ENCODE results near the gene ADAMTSL5. TPM values are rescaled to one million over a fixed set of nuclear protein-coding genes. Genes with fewer than 3 reads are reported as not detected.

ADAMTSL5 gene
- total and polyA plus RNA-seq, 2 of the 8 experiments (the other 6 are each of a cell fraction or from before 2014, with no cell fraction given), result 0.82 to 0.99 TPM

- Histone ChIP-seq H3K9ac (replicated peaks in 1 of 4; ENCODE audit: extremely low read depth in 1 of 4, low read depth in 3 of 4, low read length in 3 of 4) (no peak overlapping the region), H3K4me3 (ENCODE audit: extremely low read depth in 1 of 4, insufficient read depth in 2 of 4, low read depth in 3 of 4, low read length in 4 of 4) (no peak overlapping the region), H2BK12ac (ENCODE audit: low read depth, low read length) (no peak overlapping the region), H3K23me2 (ENCODE audit: low read depth, low read length) (no peaks in the 10 kb centered on the region), H2BK120ac (replicated peaks; ENCODE audit: low read depth, low read length) (no peak overlapping the region), H2AFZ (ENCODE audit: low read length) (no peak overlapping the region), H3K9me3 (ENCODE audit: insufficient read depth in 2 of 2, low read depth in 1 of 2, low read length in 1 of 2) (no peaks in the 10 kb centered on the region), H3K4ac (replicated peaks; ENCODE audit: insufficient read length, low read depth, low read length) (no peak overlapping the region), H2AK5ac (ENCODE audit: low read depth, low read length) (0 out of 2 replicates have a peak overlapping the region, but pooled peaks have one; percentile 13), H3K18ac (ENCODE audit: extremely low read depth, low read length) (no peak overlapping the region), H3K56ac (replicated peaks; ENCODE audit: insufficient read length, low read depth, low read length) (no peak overlapping the region), H3K4me1 (replicated peaks in 1 of 4; ENCODE audit: control insufficient read depth in 3 of 4, insufficient read depth in 4 of 4, low read length in 3 of 4) (no peaks in the 10 kb centered on the region), H2BK5ac (ENCODE audit: low read depth, low read length) (no peak overlapping the region), H3K27me3 (replicated peaks in 1 of 4; ENCODE audit: control insufficient read depth in 3 of 4, extremely low read depth in 1 of 4, insufficient read depth in 3 of 4, low read length in 3 of 4) (peaks cover 3 to 13% (median 11%) of the 10 kb centered on the region in 4 experiments), H3K14ac (ENCODE audit: insufficient read length) (no peak overlapping the region), H3K79me2 (ENCODE audit: control insufficient read depth in 1 of 2, insufficient read depth in 2 of 2, low read length in 2 of 2) (no peaks in the 10 kb centered on the region), H4K8ac (ENCODE audit: extremely low read depth, insufficient read depth, low read length) (no peak overlapping the region), H4K91ac (replicated peaks; ENCODE audit: insufficient read length, low read length) (no peak overlapping the region), H3K27ac (ENCODE audit: low read depth, low read length) (no peak overlapping the region), H4K5ac (ENCODE audit: insufficient read length, low read depth, low read length) (no peak overlapping the region), H3K36me3 (ENCODE audit: control insufficient read depth in 2 of 4, insufficient read depth in 4 of 4, low read length in 3 of 4) (no peaks in the 10 kb centered on the region), H3K79me1 (ENCODE audit: low read depth, low read length) (no peaks in the 10 kb centered on the region), H3K4me2 (ENCODE audit: insufficient read depth in 1 of 2, low read depth in 2 of 2, low read length in 2 of 2) (no peak overlapping the region), H3K23ac (ENCODE audit: insufficient read length) (no peak overlapping the region), H2BK20ac (ENCODE audit: low read length) (no peak overlapping the region), H4K20me1 (replicated peaks in 1 of 2; ENCODE audit: control insufficient read depth in 1 of 2, insufficient read depth in 2 of 2, low read length in 2 of 2) (peaks cover 0 to 3% of the 10 kb centered on the region in 2 experiments), H2BK15ac (ENCODE audit: low read length) (no peak overlapping the region)
- no peak for DNase-seq (ENCODE audit: low read depth in 1 of 2, low spot score in 2 of 2)
- 78% methylated on average over 4 of the region's 4 CpGs; no CpG with 5 or more reads in 1 of the 2 experiments for WGBS, 2 experiments (ENCODE audit: extremely low coverage in 1 of 2, insufficient coverage in 1 of 2, insufficient read length in 1 of 2, insufficient replicate concordance in 2 of 2, low coverage in 1 of 2, low lambda C conversion rate in 2 of 2, missing lambda C conversion rate in 1 of 2)
- TF ChIP-seq KDM1A (IDR thresholded peaks at IDR 0.05; ENCODE audit: borderline replicate concordance, low read length) (peak; percentile 43; the same call in 1 of the 2 replicates), GTF2F1 (IDR thresholded peaks at IDR 0.05; ENCODE audit: borderline replicate concordance, low read depth, low read length) (no peak)
- CTCF ChIA-PET (ENCODE audit: partially characterized antibody), result interaction anchor here (0.7 to 0.9 kb wide), 2 partner anchors 28 to 1757 kb away, joined by 3 read pairs; no protein-coding TSS in a partner anchor
- POLR2A ChIA-PET (ENCODE audit: partially characterized antibody), result interaction anchor here (0.7 kb wide), 1 partner anchor 655 kb away, joined by 4 read pairs; no protein-coding TSS in a partner anchor
- no peak for FAIRE-seq
Measured at GRCh38 chr19:1518471-1518870, 5.7 kb upstream of the ADAMTSL5 start.
